Globus pallidus (tissue), 1 donor: Measurements from ENCODE around the gene TEX38.
"Not testable (repeated sequence)": the region's sequence is repeated elsewhere in the genome, so short reads cannot be mapped to it uniquely, and the experiment has no call there.

ENCODE experiments used
- DNase-seq: peaks from one replicate; pipeline ENCODE4 v3.0.0-alpha.2; 2015; ENCODE audit warnings: low spot score

TEX38 gene

GRCh38 chr1:46687921-46688509, 16.4 kb downstream of the TEX38 start:
- DNase-seq, result no peak

- DNase-seq, result no peak
Observed at GRCh38 chr1:46689356-46689755, 17.7 kb downstream of the TEX38 start.

GRCh38 chr1:46689897-46690296, 18.2 kb downstream of the TEX38 start:
- DNase-seq, result no peak

- no peak for DNase-seq
Observed at GRCh38 chr1:46690931-46691421, 19.3 kb downstream of the TEX38 start.

- no peak for DNase-seq
Observed at GRCh38 chr1:46691997-46692790, 20.5 kb downstream of the TEX38 start.

- no peak for DNase-seq
Observed at GRCh38 chr1:46692811-46693770, 21.4 kb downstream of the TEX38 start.

GRCh38 chr1:46694676-46695075, 23.0 kb downstream of the TEX38 start:
- DNase-seq, result not testable (repeated sequence)

GRCh38 chr1:46697053-46697452, 25.4 kb downstream of the TEX38 start:
- no peak for DNase-seq

GRCh38 chr1:46699666-46700065, 28.0 kb downstream of the TEX38 start:
- no peak for DNase-seq

- DNase-seq, result no peak
Observed at GRCh38 chr1:46703927-46704641, 32.4 kb downstream of the TEX38 start.

- DNase-seq, result no peak
Observed at GRCh38 chr1:46705408-46705807, 33.8 kb downstream of the TEX38 start.

GRCh38 chr1:46708121-46708520, 36.5 kb downstream of the TEX38 start:
- no peak for DNase-seq

- no peak for DNase-seq
Observed at GRCh38 chr1:46714976-46715375, 43.3 kb downstream of the TEX38 start.

- DNase-seq, result no peak
Observed at GRCh38 chr1:46717654-46718053, 46.0 kb downstream of the TEX38 start.

GRCh38 chr1:46718340-46718726, 46.7 kb downstream of the TEX38 start:
- DNase-seq, result no peak

GRCh38 chr1:46718727-46719622, 47.3 kb downstream of the TEX38 start, which contains the start of gene EFCAB14:
TSS of gene EFCAB14 (minus strand) at chr1:46719114. CDS start at chr1:46718087, 1,027 bp downstream.
- peak; percentile 88 for DNase-seq

GRCh38 chr1:46719689-46720088, 48.0 kb downstream of the TEX38 start:
- DNase-seq, result no peak

GRCh38 chr1:46720319-46720718, 48.7 kb downstream of the TEX38 start:
- not testable (repeated sequence) for DNase-seq

GRCh38 chr1:46721204-46721603, 49.5 kb downstream of the TEX38 start:
- no peak for DNase-seq

GRCh38 chr1:46721686-46722205, 50.1 kb downstream of the TEX38 start:
- no peak for DNase-seq
